Measurements from ENCODE around the gene KIF4B. TPM values are rescaled to one million over a fixed set of nuclear protein-coding genes. Genes with fewer than 3 reads are reported as not detected.

KIF4B gene
- polyA plus RNA-seq, 1 donor (not counting 4 experiments of a cell fraction or from before 2014, with no cell fraction given), result not detected

DNA sequence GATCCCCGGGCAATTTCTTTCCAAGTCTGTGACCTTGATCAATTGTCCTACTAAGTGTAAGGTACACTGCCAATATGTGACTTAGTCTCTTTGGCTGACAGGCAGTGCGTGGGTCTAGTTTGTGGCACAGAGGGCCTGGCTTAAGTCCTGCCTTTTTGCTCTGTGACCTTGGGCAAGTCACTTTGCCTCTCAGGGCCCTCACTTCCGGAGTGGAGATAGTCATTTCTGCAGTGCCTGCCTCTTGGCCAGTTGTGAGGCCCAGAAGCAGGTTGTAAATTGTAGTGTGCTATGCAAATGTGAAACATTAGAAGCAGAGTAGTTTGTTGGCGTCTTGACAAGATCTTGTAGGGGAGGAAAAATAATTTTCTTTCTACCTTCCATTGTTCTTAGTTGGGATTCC lies 39.0 kb downstream of the KIF4B start:
- no peak overlapping the region for H3K9ac ChIP-seq (ENCODE audit: control insufficient read depth, extremely low read depth, insufficient read depth, low read length)
- no peaks in the 10 kb centered on the region for H3K9me3 ChIP-seq (ENCODE audit: control insufficient read depth, low read depth, low read length)
- TF ChIP-seq EZH2 (IDR thresholded peaks at IDR 0.05; ENCODE audit: low read length), result no peak
- TF ChIP-seq, protein P1, sequence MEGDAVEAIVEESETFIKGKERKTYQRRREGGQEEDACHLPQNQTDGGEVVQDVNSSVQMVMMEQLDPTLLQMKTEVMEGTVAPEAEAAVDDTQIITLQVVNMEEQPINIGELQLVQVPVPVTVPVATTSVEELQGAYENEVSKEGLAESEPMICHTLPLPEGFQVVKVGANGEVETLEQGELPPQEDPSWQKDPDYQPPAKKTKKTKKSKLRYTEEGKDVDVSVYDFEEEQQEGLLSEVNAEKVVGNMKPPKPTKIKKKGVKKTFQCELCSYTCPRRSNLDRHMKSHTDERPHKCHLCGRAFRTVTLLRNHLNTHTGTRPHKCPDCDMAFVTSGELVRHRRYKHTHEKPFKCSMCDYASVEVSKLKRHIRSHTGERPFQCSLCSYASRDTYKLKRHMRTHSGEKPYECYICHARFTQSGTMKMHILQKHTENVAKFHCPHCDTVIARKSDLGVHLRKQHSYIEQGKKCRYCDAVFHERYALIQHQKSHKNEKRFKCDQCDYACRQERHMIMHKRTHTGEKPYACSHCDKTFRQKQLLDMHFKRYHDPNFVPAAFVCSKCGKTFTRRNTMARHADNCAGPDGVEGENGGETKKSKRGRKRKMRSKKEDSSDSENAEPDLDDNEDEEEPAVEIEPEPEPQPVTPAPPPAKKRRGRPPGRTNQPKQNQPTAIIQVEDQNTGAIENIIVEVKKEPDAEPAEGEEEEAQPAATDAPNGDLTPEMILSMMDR (optimal IDR thresholded peaks at IDR 0.05 in 1 of 3, IDR thresholded peaks at IDR 0.05 in 1 of 3, conservative IDR thresholded peaks at IDR 0.05 in 1 of 3; ENCODE audit: extremely low read depth in 1 of 3, insufficient read depth in 2 of 3, low read length in 3 of 3), result no peak
- no peak overlapping the region for H3K4me3 ChIP-seq (ENCODE audit: control insufficient read depth in 2 of 3, extremely low read depth in 1 of 3, insufficient read depth in 2 of 3, low read depth in 1 of 3, low read length in 3 of 3)
- DNase-seq (ENCODE audit: low read depth, low spot score) (no peak), FAIRE-seq (no peak)
- dilution Hi-C loops (cut with MboI; ENCODE audit: extremely low pct_ligation_motif_present, low sequenced_read_pairs), result no loop called here
- H3K27ac ChIP-seq (ENCODE audit: control insufficient read depth, insufficient read depth, low read length), result no peak overlapping the region
- H3K9me1 ChIP-seq (ENCODE audit: control insufficient read depth, extremely low read depth, insufficient read depth, low read length), result no peaks in the 10 kb centered on the region
- no peaks in the 10 kb centered on the region for H3K36me3 ChIP-seq (ENCODE audit: control insufficient read depth in 2 of 2, extremely low read depth in 1 of 2, insufficient read depth in 2 of 2, low read length in 2 of 2)
- H4K20me1 ChIP-seq (ENCODE audit: control insufficient read depth, extremely low read depth, insufficient read depth, low read length), result no peaks in the 10 kb centered on the region
- H3K4me1 ChIP-seq (ENCODE audit: control insufficient read depth, extremely low read depth, insufficient read depth, low read length), result no peaks in the 10 kb centered on the region
- no peak overlapping the region for H3K4me2 ChIP-seq (ENCODE audit: control insufficient read depth, extremely low read depth, insufficient read depth, low read depth, low read length)
- no peak overlapping the region for H2AFZ ChIP-seq (ENCODE audit: control insufficient read depth, low read length)
- H3K27me3 ChIP-seq (ENCODE audit: control insufficient read depth, extremely low read depth, insufficient read depth, low read length), result no peaks in the 10 kb centered on the region
- no peaks in the 10 kb centered on the region for H3K79me2 ChIP-seq (ENCODE audit: control insufficient read depth, insufficient read depth, low read length)

DNA sequence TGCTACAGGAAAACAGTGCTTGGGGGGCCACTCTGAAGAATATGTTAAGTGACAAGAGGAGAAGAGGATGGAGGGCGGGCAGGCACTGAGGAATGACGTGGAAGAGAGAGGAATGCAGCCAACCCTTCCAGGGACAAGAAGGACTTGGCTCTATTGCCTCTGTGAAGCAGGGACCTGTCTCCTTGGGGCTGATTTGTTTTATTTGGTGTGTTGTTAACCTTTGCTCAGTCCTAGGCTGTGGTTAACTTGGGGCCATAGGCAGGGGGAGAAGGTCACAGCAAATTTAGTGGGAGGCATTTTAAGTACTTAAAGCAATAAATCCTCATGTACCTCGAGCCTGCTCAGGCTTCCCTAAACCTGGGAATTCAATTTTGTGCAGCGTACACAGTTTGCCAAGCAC lies 39.9 kb downstream of the KIF4B start:
- FAIRE-seq, result no peak
- H3K9ac ChIP-seq (ENCODE audit: control insufficient read depth, extremely low read depth, insufficient read depth, low read length), result no peak overlapping the region
- no peak overlapping the region for H3K4me2 ChIP-seq (ENCODE audit: control insufficient read depth, extremely low read depth, insufficient read depth, low read depth, low read length)
- DNase-seq (ENCODE audit: low read depth, low spot score), result no peak
- no peaks in the 10 kb centered on the region for H4K20me1 ChIP-seq (ENCODE audit: control insufficient read depth, extremely low read depth, insufficient read depth, low read length)
- H3K36me3 ChIP-seq (ENCODE audit: control insufficient read depth in 2 of 2, extremely low read depth in 1 of 2, insufficient read depth in 2 of 2, low read length in 2 of 2), result no peaks in the 10 kb centered on the region
- dilution Hi-C loops (cut with MboI; ENCODE audit: extremely low pct_ligation_motif_present, low sequenced_read_pairs), result no loop called here
- H3K79me2 ChIP-seq (ENCODE audit: control insufficient read depth, insufficient read depth, low read length), result no peaks in the 10 kb centered on the region
- H3K4me3 ChIP-seq (ENCODE audit: control insufficient read depth in 2 of 3, extremely low read depth in 1 of 3, insufficient read depth in 2 of 3, low read depth in 1 of 3, low read length in 3 of 3), result no peak overlapping the region
- H3K9me1 ChIP-seq (ENCODE audit: control insufficient read depth, extremely low read depth, insufficient read depth, low read length), result no peaks in the 10 kb centered on the region
- no peak overlapping the region for H2AFZ ChIP-seq (ENCODE audit: control insufficient read depth, low read length)
- no peaks in the 10 kb centered on the region for H3K4me1 ChIP-seq (ENCODE audit: control insufficient read depth, extremely low read depth, insufficient read depth, low read length)
- TF ChIP-seq, protein P1 (optimal IDR thresholded peaks at IDR 0.05 in 1 of 3, IDR thresholded peaks at IDR 0.05 in 1 of 3, conservative IDR thresholded peaks at IDR 0.05 in 1 of 3; ENCODE audit: extremely low read depth in 1 of 3, insufficient read depth in 2 of 3, low read length in 3 of 3), result no peak
- TF ChIP-seq EZH2 (IDR thresholded peaks at IDR 0.05; ENCODE audit: low read length), result no peak
- H3K9me3 ChIP-seq (ENCODE audit: control insufficient read depth, low read depth, low read length), result no peaks in the 10 kb centered on the region
- no peak overlapping the region for H3K27ac ChIP-seq (ENCODE audit: control insufficient read depth, insufficient read depth, low read length)
- H3K27me3 ChIP-seq (ENCODE audit: control insufficient read depth, extremely low read depth, insufficient read depth, low read length), result no peaks in the 10 kb centered on the region

All from keratinocyte (primary cell).